ENCODE results near the gene MPST.
"Not testable (repeated sequence)": the region's sequence is repeated elsewhere in the genome, so short reads cannot be mapped to it uniquely, and the experiment has no call there.

Gene MPST

DNA sequence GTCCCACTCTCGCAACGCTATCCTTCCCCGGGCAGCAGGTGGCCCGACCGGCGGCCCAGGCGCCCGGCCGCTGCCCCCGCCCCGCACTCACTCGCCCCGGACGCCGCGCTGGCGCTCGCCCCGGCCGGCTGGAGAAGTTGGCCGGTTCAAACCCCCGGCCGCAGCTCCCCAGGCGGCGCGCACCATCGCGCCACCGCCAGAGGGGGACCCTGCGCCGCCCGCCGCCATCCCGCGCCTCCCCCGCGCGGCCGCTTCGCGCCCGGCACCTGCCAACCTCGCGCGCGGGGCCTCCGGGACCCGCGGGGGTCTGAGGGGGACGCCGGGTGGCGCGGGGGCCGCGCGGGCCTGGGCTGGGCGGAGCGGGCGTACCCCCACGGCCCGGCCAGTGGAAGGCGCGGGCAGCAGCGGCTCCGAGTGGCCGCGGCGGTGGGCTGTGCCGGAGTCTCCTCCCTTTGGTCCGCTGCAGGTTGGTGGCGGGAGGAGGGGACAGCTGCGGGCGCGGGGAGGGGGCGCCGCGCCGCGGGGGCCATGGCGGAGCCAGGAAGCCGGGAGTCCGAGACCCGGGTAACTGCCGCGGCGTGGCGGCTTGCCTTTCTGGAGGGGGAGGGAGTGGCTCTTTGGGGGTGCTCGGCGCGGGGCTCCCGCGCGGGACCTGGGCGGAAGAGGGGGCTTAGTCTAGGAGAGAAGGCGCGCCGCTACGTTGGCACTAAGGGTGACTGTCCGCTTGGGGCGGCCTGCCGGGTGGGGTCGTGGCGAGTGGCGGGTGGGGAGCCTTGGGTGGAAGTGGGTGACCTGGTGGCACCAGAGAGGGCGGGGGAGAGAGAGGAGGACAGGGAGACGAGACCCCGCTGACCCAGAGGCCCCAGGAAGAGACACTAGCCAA, at the start of gene MPST, which contains the start of gene TST:
MPST (plus strand) TSS at position 434 of the 883 bp plus-strand sequence; CDS start at position 529, 95 bp downstream.
TST (minus strand) TSS at position 139 of the 883 bp plus-strand sequence. CDS start 715 bp downstream, outside the sequence.
- FAIRE-seq = no peak

DNA sequence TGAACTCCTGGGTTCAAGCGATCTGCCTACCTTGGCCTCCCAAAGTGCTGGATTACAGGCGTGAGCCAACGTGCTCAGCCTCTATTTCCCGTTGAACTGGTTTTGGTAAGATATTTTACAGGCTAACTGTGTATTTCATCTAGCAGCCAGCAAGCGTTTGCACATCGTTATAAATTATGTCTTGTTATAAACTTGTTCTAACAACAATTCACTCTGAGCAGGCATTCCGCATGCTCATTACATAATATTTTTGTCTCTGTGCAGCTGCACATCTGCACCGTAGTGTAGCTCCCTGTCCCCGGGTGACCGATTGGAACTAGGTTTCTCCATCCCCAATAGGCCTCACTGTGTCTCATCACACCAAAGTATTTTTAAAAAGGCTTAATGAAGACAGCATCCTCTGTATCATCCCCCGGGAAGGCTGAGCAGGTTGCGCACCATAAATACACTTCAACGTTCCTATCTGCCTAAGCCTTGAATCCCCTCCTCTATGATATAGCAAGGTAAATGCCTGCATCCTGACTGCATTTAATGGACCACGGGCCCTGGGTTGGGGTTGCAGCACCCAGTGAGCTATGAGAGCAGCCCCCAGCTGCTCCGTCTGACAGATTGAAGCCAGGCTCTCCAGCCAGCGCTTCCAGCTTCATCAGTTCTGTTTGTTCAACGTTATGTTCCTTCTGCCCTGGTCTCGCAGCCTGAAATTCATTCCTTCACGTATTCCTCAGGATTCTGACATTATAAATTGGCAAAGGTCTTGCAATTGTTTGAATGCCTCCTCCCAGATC, 48.0 kb upstream of the MPST start:
- FAIRE-seq = no peak

- FAIRE-seq = no peak
Measured at GRCh38 chr22:36976606-36977005, 42.9 kb upstream of the MPST start.

DNA sequence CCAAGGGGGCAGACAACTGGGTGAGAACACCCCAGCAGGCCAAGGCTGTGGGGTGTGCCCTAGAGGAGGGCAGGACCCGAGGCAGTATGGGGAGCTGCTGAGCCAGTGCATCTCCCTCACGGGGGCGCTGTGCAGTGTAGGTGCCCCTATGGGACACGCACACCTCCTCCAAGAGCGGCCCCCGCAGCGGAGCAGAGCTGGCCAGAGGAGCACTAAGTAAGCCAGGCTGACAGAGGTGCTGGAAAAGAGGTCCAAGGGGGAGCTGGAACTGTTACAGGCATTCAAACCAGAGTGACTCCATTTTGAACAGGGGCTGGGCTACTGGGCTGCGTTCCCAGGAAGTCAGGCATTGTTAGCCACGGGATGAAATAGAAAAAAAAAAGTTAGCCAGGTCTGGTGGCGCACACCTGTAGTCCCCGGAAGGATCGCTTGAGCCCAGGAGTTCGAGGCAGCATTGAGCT, 42.1 kb upstream of the MPST start:
- no peak for FAIRE-seq

- FAIRE-seq = peak; percentile 95
Measured at GRCh38 chr22:36977947-36978660, 41.4 kb upstream of the MPST start.

DNA sequence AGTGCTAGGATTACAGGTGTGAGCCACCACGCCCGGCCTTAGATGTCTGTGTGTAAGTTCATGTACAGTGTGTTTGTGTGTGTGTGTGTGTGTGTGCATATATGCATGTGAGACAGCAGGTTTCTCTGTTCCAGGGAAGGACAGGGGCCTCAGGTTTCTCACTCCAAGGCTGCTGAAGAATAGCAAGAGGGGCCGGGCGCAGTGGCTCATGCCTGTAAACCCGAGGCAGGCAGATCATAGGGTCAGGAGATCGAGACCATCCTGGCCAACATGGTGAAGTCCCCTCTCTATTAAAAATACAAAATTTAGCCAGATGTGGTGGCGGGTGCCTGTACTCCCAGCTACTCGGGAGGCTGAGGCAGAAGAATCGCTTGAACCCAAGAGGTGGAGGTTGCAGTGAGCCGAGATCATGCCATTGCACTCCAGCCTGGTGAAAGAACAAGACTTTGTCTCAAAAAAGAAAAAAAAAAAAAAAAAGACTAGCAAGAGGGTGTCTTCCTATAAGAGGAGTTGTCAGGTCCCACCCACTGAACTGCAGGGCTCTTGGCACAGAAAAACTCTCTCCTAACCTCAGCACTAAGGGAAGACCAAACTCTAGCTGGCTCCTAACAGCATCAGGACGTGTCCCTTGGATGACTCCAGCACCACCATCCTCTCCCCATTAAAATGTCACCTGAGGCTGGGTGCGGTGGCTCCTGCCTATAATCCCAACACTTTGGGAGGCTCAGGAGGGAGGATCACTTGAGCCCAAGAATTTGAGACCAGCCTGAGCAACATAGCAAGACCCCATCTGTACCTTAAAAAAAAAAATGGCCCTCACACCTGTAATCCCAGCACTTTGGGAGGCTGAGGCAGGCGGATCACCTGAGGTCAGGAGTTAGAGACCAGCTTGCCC, 40.3 kb upstream of the MPST start:
- FAIRE-seq = no peak

DNA sequence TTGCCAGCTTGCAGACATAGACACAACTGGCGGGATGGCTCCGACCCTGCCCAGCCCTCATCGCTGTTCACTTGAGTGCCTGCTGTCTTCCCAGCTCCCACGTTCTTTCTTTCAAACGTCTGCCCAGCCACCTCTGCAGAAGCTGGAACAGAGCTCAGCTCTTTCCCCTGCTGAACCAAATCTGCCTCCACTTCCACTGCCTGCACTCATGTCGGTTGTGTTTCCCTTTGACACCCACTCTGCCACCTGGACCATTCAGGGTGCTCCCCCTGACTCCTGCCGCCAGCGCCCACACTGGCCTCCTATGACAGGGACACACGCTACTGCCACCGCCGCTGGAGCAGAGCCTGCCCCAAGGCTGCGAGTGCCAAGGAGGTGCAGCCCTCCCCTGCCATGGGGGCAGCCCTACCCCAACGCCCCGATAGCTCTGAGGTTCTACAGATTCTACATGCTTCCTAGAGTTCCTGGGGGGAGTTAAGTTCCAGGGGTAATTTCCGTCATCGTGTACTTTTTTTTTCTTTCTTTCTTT, 38.2 kb upstream of the MPST start:
- FAIRE-seq = no peak

- FAIRE-seq = no peak
Measured at GRCh38 chr22:36982136-36982535, 37.4 kb upstream of the MPST start.

- no peak for FAIRE-seq
Measured at GRCh38 chr22:36985211-36985889, 34.2 kb upstream of the MPST start.

- FAIRE-seq = no peak
Measured at GRCh38 chr22:36986242-36986821, 33.2 kb upstream of the MPST start.

- no peak for FAIRE-seq
Measured at GRCh38 chr22:36988075-36988832, 31.3 kb upstream of the MPST start.

DNA sequence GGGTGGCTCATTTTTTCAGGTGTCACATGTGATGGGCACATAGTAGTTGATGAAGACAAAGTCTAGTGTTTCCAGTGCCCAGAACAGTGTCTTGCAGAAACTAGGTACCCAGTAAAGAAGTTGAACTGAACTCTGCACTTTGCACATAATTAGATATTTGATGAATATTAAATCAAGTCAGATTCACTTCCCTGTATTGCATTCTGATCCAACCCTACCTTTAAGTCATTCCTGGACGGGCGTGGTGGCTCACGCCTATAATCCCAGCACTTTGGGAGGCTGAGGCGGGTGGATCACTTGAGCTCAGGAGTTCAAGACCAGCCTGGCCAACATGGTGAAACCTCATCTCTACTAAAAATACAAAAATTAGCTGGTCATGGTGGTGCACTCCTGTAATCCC, 30.5 kb upstream of the MPST start:
- FAIRE-seq = not testable (repeated sequence)

GRCh38 chr22:36990457-36990856, 29.1 kb upstream of the MPST start:
- FAIRE-seq = no peak

GRCh38 chr22:36991206-36991605, 28.3 kb upstream of the MPST start:
- FAIRE-seq = no peak

- no peak for FAIRE-seq
Measured at GRCh38 chr22:36997746-36998145, 21.8 kb upstream of the MPST start.

DNA sequence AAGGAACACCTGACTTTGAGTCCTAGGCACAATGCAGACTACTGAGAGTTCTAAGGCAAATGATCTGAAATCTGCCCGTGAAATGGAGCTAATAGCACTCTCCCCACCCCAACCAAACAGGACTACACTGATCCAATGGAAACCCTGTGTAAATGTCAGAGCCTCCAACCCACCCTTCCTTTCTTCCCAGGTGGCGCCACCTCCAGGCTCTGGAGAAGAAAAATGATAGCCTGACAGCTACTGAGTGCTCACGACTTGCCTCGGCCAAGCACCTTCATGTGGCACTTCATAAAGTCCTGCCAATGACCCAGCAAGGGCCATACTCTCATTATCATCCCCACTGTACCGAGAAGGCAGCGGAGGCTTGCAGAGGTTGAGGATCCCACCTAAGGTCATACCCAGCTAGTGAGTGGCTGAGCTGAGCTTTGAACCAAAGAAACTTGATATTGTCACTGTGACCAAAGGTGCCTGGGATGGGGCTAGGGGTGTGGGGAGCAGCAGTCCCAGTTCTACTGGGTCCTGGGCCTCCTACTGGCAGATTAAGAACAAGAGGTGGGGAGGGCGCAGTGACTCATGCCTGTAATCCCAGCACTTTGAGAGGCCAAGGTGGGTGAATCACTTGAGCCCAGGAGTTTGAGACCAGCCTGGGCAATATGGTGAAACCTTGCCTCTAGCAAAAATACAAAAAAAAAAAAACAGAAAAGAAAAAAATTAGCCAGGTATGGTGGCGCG, 20.8 kb upstream of the MPST start:
- no peak for FAIRE-seq

DNA sequence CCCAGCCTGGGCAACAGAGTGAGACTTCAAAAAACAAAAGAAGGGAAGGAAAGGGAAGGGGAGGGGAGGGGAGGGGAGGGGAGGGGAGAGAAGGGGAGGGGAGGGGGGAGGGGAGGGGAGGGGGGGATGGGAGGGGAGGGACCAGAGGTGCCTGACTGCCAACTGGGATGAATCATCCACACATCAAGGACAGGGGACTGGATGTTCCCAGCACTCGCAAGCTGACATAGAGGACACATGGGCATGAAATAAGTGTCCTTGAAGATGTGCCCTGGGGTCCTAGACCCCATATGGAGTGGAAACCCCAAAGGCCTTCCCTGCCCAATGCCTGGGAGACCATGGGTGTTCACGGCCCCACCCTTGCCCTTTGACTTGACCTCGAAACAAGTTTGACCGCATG, 20.1 kb upstream of the MPST start:
- FAIRE-seq = no peak

GRCh38 chr22:37000676-37001534, 18.6 kb upstream of the MPST start:
- FAIRE-seq = no peak

All from colon (tissue), 2 donors.